Fibroblast of mammary gland (primary cell): Measurements from ENCODE around the gene KRT34.
A peak's percentile ranks its signal among the peaks of the same experiment; 100 is the strongest.

Experiments
- DNase-seq: peaks from one replicate; pipeline ENCODE4 v3.0.0-alpha.2; 2010; ENCODE audit warnings: low read depth
- H3K4me3 ChIP-seq: 2 replicates; pipeline ENCODE4 v1.5.1; 2011; ENCODE audit warnings: low read depth, mild to moderate bottlenecking, low read length, moderate library complexity; ENCODE audit not compliant: control insufficient read depth
- TF ChIP-seq, protein P1 (sequence below): conservative IDR thresholded peaks from 2 replicates; pipeline ENCODE4 v1.5.1; 2011; ENCODE audit warnings: low read depth, low read length, inconsistent platforms; ENCODE audit not compliant: control insufficient read depth, insufficient read depth

The KRT34 gene

DNA sequence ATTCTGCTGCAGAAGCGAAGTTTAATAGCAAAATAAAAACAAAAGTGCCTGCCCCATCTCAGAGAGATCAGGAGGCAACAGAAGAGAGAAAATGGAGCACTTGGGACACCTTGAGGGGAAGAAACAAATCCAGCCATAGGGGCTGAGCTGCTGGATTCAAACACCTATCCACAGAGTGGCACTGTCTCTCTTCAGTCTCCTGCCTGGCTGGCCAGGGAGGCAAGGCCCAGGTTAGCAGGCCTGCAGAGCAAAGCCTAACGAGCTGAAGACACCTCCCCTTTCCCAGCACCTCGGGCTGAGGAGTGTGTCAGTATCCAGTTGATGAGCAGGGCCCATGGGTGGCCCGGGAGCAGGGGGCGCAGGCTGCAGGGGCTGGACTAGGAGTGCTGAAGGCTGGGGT is 24.1 kb upstream of the KRT34 start:
- DNase-seq = no peak
- H3K4me3 ChIP-seq = no peak overlapping the region
- TF ChIP-seq, protein P1, sequence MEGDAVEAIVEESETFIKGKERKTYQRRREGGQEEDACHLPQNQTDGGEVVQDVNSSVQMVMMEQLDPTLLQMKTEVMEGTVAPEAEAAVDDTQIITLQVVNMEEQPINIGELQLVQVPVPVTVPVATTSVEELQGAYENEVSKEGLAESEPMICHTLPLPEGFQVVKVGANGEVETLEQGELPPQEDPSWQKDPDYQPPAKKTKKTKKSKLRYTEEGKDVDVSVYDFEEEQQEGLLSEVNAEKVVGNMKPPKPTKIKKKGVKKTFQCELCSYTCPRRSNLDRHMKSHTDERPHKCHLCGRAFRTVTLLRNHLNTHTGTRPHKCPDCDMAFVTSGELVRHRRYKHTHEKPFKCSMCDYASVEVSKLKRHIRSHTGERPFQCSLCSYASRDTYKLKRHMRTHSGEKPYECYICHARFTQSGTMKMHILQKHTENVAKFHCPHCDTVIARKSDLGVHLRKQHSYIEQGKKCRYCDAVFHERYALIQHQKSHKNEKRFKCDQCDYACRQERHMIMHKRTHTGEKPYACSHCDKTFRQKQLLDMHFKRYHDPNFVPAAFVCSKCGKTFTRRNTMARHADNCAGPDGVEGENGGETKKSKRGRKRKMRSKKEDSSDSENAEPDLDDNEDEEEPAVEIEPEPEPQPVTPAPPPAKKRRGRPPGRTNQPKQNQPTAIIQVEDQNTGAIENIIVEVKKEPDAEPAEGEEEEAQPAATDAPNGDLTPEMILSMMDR = no peak

DNA sequence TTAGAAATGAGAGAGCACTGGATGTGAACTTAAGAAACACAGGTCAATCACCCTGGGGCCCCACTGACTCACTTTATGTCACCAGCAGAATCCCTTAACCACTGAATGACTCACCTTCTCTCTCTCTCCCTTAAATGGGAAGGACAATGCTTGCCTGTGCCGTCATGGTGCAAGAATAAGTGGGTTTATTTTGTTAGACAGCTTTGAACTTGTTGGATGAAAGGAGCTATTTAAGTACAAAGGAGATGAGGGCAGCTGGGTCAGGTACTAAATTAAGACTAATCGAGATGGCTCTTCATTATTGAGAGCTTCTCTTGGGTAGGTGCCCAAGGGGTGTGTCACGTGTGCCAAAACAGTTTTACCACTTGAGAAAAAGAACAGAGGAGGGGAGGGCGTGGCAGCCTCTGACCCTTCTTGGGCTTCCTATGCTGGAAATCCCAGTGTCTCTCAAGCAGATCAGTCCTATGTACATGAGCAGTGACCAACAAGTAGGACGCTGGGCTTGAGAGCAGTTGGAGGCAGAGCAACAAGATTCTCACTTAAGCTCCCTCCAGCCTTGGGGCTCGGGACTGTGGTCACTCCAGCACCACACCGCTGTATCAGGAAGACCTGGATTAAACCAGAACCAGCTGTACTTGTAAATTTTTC is 22.0 kb upstream of the KRT34 start:
- TF ChIP-seq, protein P1 = no peak
- peak; percentile 97 for DNase-seq
- no peak overlapping the region for H3K4me3 ChIP-seq

DNA sequence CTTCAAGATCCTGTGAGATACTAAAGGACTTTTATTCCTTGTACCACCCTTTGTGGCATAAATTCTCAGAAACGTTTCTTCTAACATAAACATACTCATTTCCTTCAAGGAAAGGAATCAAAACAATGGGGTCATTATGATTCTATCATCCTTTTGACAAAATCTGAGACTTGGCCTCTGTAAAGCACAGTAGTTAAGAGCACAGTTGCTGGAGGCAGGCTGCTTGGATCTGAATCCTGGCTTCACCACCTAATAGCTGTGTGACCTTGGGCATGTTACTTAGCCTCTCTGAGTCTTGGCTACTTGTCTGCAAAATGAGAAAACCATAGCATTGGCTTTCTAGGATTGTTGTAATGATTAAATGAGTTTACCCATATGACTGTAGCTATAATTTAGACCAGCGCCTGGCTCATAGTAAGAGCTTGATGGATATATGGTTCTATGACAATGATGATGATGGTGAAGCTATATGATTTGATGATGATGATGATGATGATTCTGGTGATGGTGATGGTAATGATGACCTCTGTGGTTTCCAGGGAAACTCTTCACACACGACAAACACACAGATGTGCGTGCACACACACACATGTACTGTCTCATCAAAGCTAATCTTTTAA is 21.4 kb upstream of the KRT34 start:
- H3K4me3 ChIP-seq = no peak overlapping the region
- TF ChIP-seq, protein P1 = no peak
- DNase-seq = no peak

DNA sequence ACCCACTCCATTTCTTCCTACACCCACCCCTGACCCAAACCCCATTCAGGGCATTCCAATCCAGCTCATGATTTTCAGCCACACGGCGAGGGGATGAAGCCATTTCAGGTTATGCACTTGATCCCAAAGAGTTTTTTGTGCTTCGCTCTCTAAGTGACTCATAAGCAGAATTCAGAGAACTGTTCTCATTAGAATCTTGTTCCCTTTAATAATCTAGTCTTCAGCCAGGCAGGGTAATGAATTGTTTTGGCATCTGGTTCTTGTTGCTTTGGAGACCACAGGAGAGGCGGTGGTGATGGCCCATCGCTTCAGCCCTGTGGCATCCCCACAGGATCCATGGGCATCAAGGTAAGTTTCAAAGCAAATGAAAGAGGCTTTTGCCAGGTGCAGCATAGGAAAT is 20.1 kb upstream of the KRT34 start:
- DNase-seq = peak; percentile 38
- TF ChIP-seq, protein P1 = no peak
- no peak overlapping the region for H3K4me3 ChIP-seq

DNA sequence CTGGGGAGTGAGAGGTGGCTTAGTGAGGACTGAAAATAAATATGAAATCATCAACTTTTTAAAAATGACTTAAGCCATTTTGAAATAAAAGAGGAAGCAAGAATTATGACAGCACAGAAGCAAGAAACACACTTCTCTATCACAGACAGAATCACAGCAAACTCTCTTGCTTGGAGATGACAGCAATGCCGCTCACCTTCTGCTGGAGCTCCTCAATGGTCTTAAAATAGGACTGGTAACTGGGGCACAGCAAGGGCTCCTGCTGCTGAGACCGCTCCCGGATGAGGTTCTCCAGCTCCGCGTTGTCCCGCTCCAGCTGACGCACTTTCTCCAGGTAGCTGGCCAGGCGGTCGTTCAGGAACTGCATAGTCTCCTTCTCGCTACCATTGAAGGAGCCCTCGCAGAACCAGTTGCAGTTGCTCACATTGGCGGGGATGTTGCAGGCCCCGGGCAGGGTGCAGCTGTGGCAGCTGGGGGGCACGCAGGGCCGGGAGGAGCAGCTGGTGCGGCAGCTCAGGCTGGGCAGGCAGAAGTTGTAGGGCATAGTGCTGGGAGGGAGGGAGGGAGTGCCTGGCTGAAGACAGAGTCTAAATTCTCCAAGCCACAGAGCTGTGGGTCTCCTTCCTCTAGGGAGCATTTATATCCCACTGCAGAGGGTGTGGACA is 15.0 kb upstream of the KRT34 start, which contains the start of gene KRT31:
KRT31 (minus strand) TSS at position 613 of the 665 bp plus-strand sequence; CDS start at position 544, 69 bp downstream.
- TF ChIP-seq, protein P1 = no peak
- no peak within 1 kb of the TSS for H3K4me3 ChIP-seq
- no peak for DNase-seq

DNA sequence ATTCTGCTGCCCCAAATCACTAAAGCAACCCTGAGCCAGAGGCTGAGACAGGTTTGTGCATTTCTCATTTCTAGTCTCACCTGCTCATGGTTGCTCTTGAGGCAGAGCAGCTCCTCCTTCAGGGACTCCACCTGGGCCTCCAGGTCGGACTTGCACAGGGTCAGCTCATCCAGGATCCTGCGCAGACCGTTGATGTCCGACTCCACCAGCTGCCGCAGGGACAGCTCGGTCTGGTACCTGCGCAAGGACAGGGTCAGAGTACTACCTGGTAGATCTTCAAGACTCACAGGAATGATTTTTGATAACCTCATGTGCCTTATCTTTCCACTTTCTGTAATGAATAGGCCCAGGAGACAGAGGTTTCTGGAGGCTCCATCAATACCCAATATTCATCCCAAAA is 14.2 kb upstream of the KRT34 start:
- TF ChIP-seq, protein P1 = no peak

More for the DNA sequence above, 14.2 kb upstream of the KRT34 start:
- H3K4me3 ChIP-seq = no peak overlapping the region
- no peak for DNase-seq
